Activated CD4-positive, alpha-beta T cell treated with anti-CD3 and anti-CD28 coated beads, Interleukin-2, amount 10 ng/mL, durations not matched to agents 7 days and 5 days (primary cell): Measurements from ENCODE around the gene ASTN1. TPM values are rescaled to one million over a fixed set of nuclear protein-coding genes. Genes with fewer than 3 reads are reported as not detected.

Experiments
- CTCF ChIA-PET: fragments of 350-600 bp; sonication (Branson Sonifier 250); formaldehyde crosslinking; loops from one replicate; lab custom pipeline; 2021; ENCODE audit warnings: antibody characterized with exemption; lab: Charles Lee
- POLR2A ChIA-PET: fragments of 350-600 bp; sonication (Branson Sonifier 250); formaldehyde crosslinking; loops from one replicate; lab custom pipeline; 2021; ENCODE audit warnings: antibody characterized with exemption; lab: Charles Lee
- DNase-seq: peaks from one replicate; pipeline ENCODE4 v3.0.0-alpha.2; 2020
- H3K27ac Mint-ChIP-seq: one replicate; pipeline ENCODE4 v1.8.0; 2021; ENCODE audit warnings: mild to moderate bottlenecking, moderate library complexity, mixed read lengths
- H3K27me3 Mint-ChIP-seq: one replicate; pipeline ENCODE4 v1.8.0; 2021; ENCODE audit warnings: mixed read lengths
- H3K36me3 Mint-ChIP-seq: one replicate; pipeline ENCODE4 v1.8.0; 2021; ENCODE audit warnings: low read depth, mixed read lengths
- H3K4me1 Mint-ChIP-seq: one replicate; pipeline ENCODE4 v1.8.0; 2021; ENCODE audit warnings: mixed read lengths
- H3K4me3 Mint-ChIP-seq: one replicate; pipeline ENCODE4 v1.8.0; 2021; ENCODE audit warnings: mild to moderate bottlenecking, moderate library complexity, mixed read lengths
- H3K9me3 Mint-ChIP-seq: one replicate; pipeline ENCODE4 v1.8.0; 2021; ENCODE audit warnings: mixed read lengths
- total RNA-seq, 2 experiments: library from RNA; stranded (reverse); gene quantifications; one replicate each; pipeline ENCODE4 v1.2.3, GENCODE V29; 2021

Gene ASTN1
- total RNA-seq, 2 experiments from 2014 or later = not detected

- Mint-ChIP-seq H3K4me3 (no peak overlapping the region), H3K36me3 (no peaks in the 10 kb centered on the region), H3K27ac (no peak overlapping the region), H3K9me3 (no peaks in the 10 kb centered on the region), H3K27me3 (no peaks in the 10 kb centered on the region), H3K4me1 (no peaks in the 10 kb centered on the region)
- no peak for DNase-seq
- ChIA-PET CTCF (no interaction called here), POLR2A (no interaction called here)
These were observed 156.9 kb downstream of the ASTN1 start for GRCh38 chr1:177007437-177008161.

- H3K27me3 Mint-ChIP-seq = no peaks in the 10 kb centered on the region
- CTCF ChIA-PET = no interaction called here
These were observed 161.6 kb downstream of the ASTN1 start for GRCh38 chr1:177002891-177003290.

GRCh38 chr1:177001556-177001955, 163.0 kb downstream of the ASTN1 start:
- no peak overlapping the region for H3K27ac Mint-ChIP-seq
- no peaks in the 10 kb centered on the region for H3K27me3 Mint-ChIP-seq
- no peak overlapping the region for H3K4me3 Mint-ChIP-seq
- ChIA-PET POLR2A (no interaction called here), CTCF (no interaction called here)
- H3K9me3 Mint-ChIP-seq = no peaks in the 10 kb centered on the region
- no peaks in the 10 kb centered on the region for H3K4me1 Mint-ChIP-seq
- DNase-seq = no peak
- no peaks in the 10 kb centered on the region for H3K36me3 Mint-ChIP-seq

More at GRCh38 chr1:177002891-177003290, 161.6 kb downstream of the ASTN1 start:
- Mint-ChIP-seq H3K36me3 (no peaks in the 10 kb centered on the region), H3K4me1 (no peaks in the 10 kb centered on the region), H3K27ac (no peak overlapping the region), H3K4me3 (no peak overlapping the region), H3K9me3 (no peaks in the 10 kb centered on the region)
- POLR2A ChIA-PET = no interaction called here
- no peak for DNase-seq

GRCh38 chr1:176998183-176998795, 166.2 kb downstream of the ASTN1 start:
- H3K9me3 Mint-ChIP-seq = peaks cover 2% of the 10 kb centered on the region
- no peak for DNase-seq

DNA sequence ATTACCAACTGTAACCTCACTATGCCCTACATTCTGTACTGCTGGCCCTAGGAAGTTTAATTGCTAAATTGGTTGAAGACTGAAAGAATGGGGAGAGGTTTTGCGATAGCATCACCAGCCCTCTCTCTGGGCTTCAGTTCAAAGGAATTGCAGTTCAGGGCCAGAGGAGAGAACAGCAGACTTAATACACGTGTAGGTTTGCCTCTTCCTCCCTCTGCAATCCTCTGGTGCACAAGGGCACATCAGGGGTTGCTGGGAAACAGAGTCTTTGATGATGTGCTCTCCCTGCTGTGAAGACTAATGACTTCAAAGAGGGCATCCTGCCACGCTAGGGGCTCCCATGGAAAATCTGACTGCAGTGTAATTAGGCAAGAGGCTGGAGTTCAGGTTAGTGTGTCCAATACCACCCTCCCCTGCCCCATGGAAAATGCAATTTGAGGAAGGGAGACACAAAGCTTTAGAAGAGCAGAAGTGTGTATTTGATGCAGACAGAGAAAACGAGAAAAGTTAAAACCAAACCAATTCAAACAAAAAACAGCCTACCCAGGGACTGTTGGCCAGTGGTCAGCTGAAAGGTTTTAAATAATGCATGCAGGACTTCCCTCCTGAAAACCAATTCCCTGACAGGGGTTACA, 167.9 kb downstream of the ASTN1 start:
- H3K4me1 Mint-ChIP-seq = no peaks in the 10 kb centered on the region
- DNase-seq = no peak
- POLR2A ChIA-PET = no interaction called here
- H3K36me3 Mint-ChIP-seq = no peaks in the 10 kb centered on the region
- no peak overlapping the region for H3K4me3 Mint-ChIP-seq
- H3K27me3 Mint-ChIP-seq = no peaks in the 10 kb centered on the region
- peaks cover 2% of the 10 kb centered on the region for H3K9me3 Mint-ChIP-seq
- H3K27ac Mint-ChIP-seq = no peak overlapping the region
- CTCF ChIA-PET = no interaction called here

More at GRCh38 chr1:176998183-176998795, 166.2 kb downstream of the ASTN1 start:
- ChIA-PET CTCF (no interaction called here), POLR2A (no interaction called here)
- no peak overlapping the region for H3K27ac Mint-ChIP-seq
- no peak overlapping the region for H3K4me3 Mint-ChIP-seq
- H3K36me3 Mint-ChIP-seq = no peaks in the 10 kb centered on the region
- no peaks in the 10 kb centered on the region for H3K27me3 Mint-ChIP-seq
- no peaks in the 10 kb centered on the region for H3K4me1 Mint-ChIP-seq

DNA sequence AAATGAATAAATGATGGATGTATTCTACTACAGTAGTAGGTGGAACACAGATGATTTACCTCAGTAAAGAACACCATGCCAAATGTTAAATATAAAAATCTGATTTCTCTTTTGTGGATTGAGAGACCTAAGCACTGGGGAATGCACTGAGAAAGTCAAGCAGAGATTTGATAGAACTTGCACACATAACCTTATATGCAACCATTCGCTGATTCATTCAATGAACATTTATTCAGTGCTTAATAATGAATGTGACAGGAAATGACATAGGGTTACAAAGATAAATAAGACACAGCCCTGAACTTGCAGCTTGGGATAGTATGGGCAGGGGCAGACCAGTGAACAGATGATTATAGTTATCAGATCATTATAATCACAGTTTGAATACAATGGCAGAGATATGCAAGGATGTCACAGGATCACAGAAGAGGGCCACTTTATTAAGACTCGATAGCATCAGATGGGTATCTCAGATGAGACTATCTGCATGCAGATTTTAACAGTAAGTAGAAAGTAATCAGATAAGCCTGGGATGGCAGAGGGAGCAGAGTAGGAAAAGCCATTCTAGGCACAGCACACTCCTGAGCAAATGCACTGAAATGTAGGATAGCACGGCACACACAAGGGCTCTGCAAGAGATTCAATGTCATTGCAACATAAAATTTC, 169.4 kb downstream of the ASTN1 start:
- CTCF ChIA-PET = no interaction called here
- Mint-ChIP-seq H3K36me3 (no peaks in the 10 kb centered on the region), H3K9me3 (peaks cover 2% of the 10 kb centered on the region), H3K4me3 (no peak overlapping the region), H3K27ac (no peak overlapping the region), H3K4me1 (no peaks in the 10 kb centered on the region), H3K27me3 (no peaks in the 10 kb centered on the region)
- DNase-seq = no peak
- POLR2A ChIA-PET = no interaction called here

- no peak overlapping the region for H3K27ac Mint-ChIP-seq
- no peaks in the 10 kb centered on the region for H3K27me3 Mint-ChIP-seq
- ChIA-PET POLR2A (no interaction called here), CTCF (no interaction called here)
- H3K4me1 Mint-ChIP-seq = no peaks in the 10 kb centered on the region
- H3K9me3 Mint-ChIP-seq = peaks cover 2% of the 10 kb centered on the region
- no peak for DNase-seq
- no peaks in the 10 kb centered on the region for H3K36me3 Mint-ChIP-seq
- H3K4me3 Mint-ChIP-seq = no peak overlapping the region
These were observed 170.9 kb downstream of the ASTN1 start for GRCh38 chr1:176993587-176993986.

- H3K9me3 Mint-ChIP-seq = peaks cover 2% of the 10 kb centered on the region
- no peak overlapping the region for H3K27ac Mint-ChIP-seq
- POLR2A ChIA-PET = no interaction called here
- H3K4me1 Mint-ChIP-seq = no peaks in the 10 kb centered on the region
- no peak overlapping the region for H3K4me3 Mint-ChIP-seq
- CTCF ChIA-PET = no interaction called here
- no peak for DNase-seq
- no peaks in the 10 kb centered on the region for H3K36me3 Mint-ChIP-seq
- no peaks in the 10 kb centered on the region for H3K27me3 Mint-ChIP-seq
These were observed 174.8 kb downstream of the ASTN1 start for GRCh38 chr1:176989754-176990153.

DNA sequence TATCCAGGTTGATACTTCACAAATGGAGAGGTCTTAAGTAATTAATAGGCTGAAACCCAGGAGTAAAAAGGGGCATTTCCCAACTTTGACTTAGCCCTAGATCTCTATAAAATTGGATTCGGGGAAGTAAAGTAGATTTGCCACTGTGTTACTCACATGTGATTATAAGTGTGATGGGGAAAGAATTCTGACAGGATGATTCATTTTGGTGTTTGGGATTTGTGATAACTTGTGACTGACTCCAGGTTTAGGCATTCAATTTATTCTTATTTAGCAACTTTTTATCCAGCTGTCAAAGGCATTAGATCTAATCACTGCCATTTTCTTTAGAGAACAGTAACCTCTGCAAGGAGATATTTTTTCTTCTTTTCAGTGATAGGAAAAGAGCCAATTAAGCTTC, 175.5 kb downstream of the ASTN1 start:
- H3K27me3 Mint-ChIP-seq = no peaks in the 10 kb centered on the region
- DNase-seq = no peak
- H3K27ac Mint-ChIP-seq = no peak overlapping the region
- peaks cover 2% of the 10 kb centered on the region for H3K9me3 Mint-ChIP-seq
- H3K4me1 Mint-ChIP-seq = no peaks in the 10 kb centered on the region
- no peak overlapping the region for H3K4me3 Mint-ChIP-seq
- ChIA-PET POLR2A (no interaction called here), CTCF (no interaction called here)
- H3K36me3 Mint-ChIP-seq = no peaks in the 10 kb centered on the region

GRCh38 chr1:176987016-176987415, 177.5 kb downstream of the ASTN1 start:
- Mint-ChIP-seq H3K27me3 (no peaks in the 10 kb centered on the region), H3K4me1 (no peaks in the 10 kb centered on the region), H3K9me3 (no peaks in the 10 kb centered on the region), H3K36me3 (no peaks in the 10 kb centered on the region), H3K27ac (no peak overlapping the region), H3K4me3 (no peak overlapping the region)
- ChIA-PET CTCF (no interaction called here), POLR2A (no interaction called here)
- DNase-seq = no peak

- H3K36me3 Mint-ChIP-seq = no peaks in the 10 kb centered on the region
- CTCF ChIA-PET = no interaction called here
- DNase-seq = no peak
- H3K4me3 Mint-ChIP-seq = no peak overlapping the region
- no peaks in the 10 kb centered on the region for H3K9me3 Mint-ChIP-seq
- no peaks in the 10 kb centered on the region for H3K4me1 Mint-ChIP-seq
- H3K27ac Mint-ChIP-seq = no peak overlapping the region
- H3K27me3 Mint-ChIP-seq = no peaks in the 10 kb centered on the region
- POLR2A ChIA-PET = no interaction called here
These were observed 180.8 kb downstream of the ASTN1 start for GRCh38 chr1:176983731-176984130.

DNA sequence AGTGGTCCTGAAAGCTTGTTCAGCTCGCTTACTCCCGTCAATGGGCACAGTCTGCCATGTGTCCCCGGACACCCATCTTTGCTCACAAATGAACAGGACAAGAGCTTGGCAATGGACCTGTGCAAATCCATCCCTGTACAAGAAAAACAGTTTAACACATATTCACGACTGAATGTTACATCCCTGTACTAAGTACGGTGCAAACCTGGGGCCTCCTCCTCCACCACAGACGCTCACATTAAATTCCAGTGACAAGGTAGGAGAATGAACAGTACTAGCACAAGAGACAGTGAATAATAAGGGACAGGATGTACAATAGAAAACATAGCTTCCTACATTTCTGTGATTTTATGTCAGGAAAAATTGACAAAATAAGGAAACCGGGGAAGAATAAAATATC, 187.7 kb downstream of the ASTN1 start:
- Mint-ChIP-seq H3K4me1 (no peaks in the 10 kb centered on the region), H3K9me3 (no peaks in the 10 kb centered on the region), H3K4me3 (no peak overlapping the region), H3K27ac (no peak overlapping the region), H3K36me3 (no peaks in the 10 kb centered on the region), H3K27me3 (no peaks in the 10 kb centered on the region)
- POLR2A ChIA-PET = no interaction called here
- no peak for DNase-seq
- CTCF ChIA-PET = interaction anchor here (0.5 kb wide), 1 partner anchor 51 kb away, joined by 3 read pairs; no protein-coding TSS in a partner anchor

GRCh38 chr1:176976225-176976624, 188.3 kb downstream of the ASTN1 start:
- H3K4me1 Mint-ChIP-seq = no peaks in the 10 kb centered on the region
- no peak overlapping the region for H3K27ac Mint-ChIP-seq
- CTCF ChIA-PET = no interaction called here
- H3K36me3 Mint-ChIP-seq = no peaks in the 10 kb centered on the region
- H3K4me3 Mint-ChIP-seq = no peak overlapping the region
- H3K9me3 Mint-ChIP-seq = no peaks in the 10 kb centered on the region
- H3K27me3 Mint-ChIP-seq = no peaks in the 10 kb centered on the region
- DNase-seq = no peak
- POLR2A ChIA-PET = no interaction called here
